Measurements from ENCODE around the gene PLEKHG4B.

DNA sequence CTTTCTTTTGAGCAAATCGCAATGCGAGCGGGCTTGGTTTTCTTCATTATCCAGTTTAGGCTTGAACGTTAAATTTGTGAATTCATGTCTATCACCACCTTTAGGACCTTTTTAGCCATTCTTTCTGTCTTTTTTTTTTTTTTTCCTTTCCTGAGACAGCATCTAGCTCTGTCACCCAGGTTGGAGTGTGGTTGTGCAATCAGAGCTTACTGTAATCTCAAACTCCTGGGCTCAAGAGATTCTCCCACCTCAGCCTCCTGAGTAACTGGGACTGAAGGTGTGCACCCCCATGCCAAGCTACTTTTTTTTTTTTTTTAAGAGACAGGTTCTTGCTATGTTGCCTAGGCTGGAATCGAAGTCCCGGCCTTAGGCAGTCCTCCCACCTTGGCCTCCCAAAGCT lies 60.1 kb downstream of the PLEKHG4B start:
- TF ChIP-seq TAF1 (IDR thresholded peaks at IDR 0.05; ENCODE audit: borderline replicate concordance, low read depth, low read length), result no peak
- no peak for TF ChIP-seq POLR2A (IDR thresholded peaks at IDR 0.05; ENCODE audit: low read depth, low read length)
